Endodermal cell (in vitro differentiated cells): Measurements from ENCODE around the gene MRPS18B. TPM values are rescaled to one million over a fixed set of nuclear protein-coding genes. Genes with fewer than 3 reads are reported as not detected.

ENCODE experiments used
- DNase-seq: peaks from one replicate; pipeline ENCODE4 v3.0.0-alpha.2; 2017
- H3K27ac ChIP-seq: 2 replicates; pipeline ENCODE4 v1.5.1; 2013; ENCODE audit warnings: mild to moderate bottlenecking, low read depth, low read length, moderate library complexity
- H3K27me3 ChIP-seq: 2 replicates; pipeline ENCODE4 v1.6.1; 2013; ENCODE audit warnings: mild to moderate bottlenecking, low read length, moderate library complexity; ENCODE audit not compliant: insufficient read depth, control insufficient read depth, poor library complexity, severe bottlenecking
- H3K36me3 ChIP-seq: 2 replicates; pipeline ENCODE4 v1.7.0; 2013; ENCODE audit warnings: mild to moderate bottlenecking, low read length, moderate library complexity; ENCODE audit not compliant: control insufficient read depth, insufficient read depth
- H3K4me1 ChIP-seq: one replicate; pipeline ENCODE4 v1.7.0; 2013; ENCODE audit warnings: low read length; ENCODE audit not compliant: control insufficient read depth, insufficient read depth
- H3K4me3 ChIP-seq: 2 replicates; pipeline ENCODE4 v1.5.1; 2013; ENCODE audit warnings: mild to moderate bottlenecking, low read length, moderate library complexity
- H3K9ac ChIP-seq: 2 replicates; pipeline ENCODE4 v1.6.1; 2013; ENCODE audit warnings: mild to moderate bottlenecking, low read length, moderate library complexity; ENCODE audit not compliant: poor library complexity, severe bottlenecking; ENCODE audit errors: extremely low read depth
- H3K9me3 ChIP-seq: 2 replicates; pipeline ENCODE4 v1.6.1; 2013; ENCODE audit warnings: mild to moderate bottlenecking, low read length, moderate library complexity; ENCODE audit not compliant: control insufficient read depth
- H3K27ac Mint-ChIP-seq: 2 replicates; pipeline ENCODE4 v1.8.0; 2020; ENCODE audit warnings: mixed read lengths
- H3K27me3 Mint-ChIP-seq: 2 replicates; pipeline ENCODE4 v1.8.0; 2021; ENCODE audit warnings: mild to moderate bottlenecking, mixed read lengths; ENCODE audit not compliant: insufficient read depth
- H3K36me3 Mint-ChIP-seq: 2 replicates; pipeline ENCODE4 v1.8.0; 2020; ENCODE audit warnings: low read depth, mixed read lengths
- H3K4me1 Mint-ChIP-seq: 2 replicates; pipeline ENCODE4 v1.8.0; 2020; ENCODE audit warnings: mixed read lengths
- H3K4me3 Mint-ChIP-seq: 2 replicates; pipeline ENCODE4 v1.8.0; 2020; ENCODE audit warnings: mild to moderate bottlenecking, moderate library complexity, mixed read lengths
- H3K9me3 Mint-ChIP-seq: 2 replicates; pipeline ENCODE4 v1.8.0; 2020; ENCODE audit warnings: mild to moderate bottlenecking, mixed read lengths
- CTCF ChIP-seq: fragments of 200-600 bp; sonication (generic); conservative IDR thresholded peaks from 2 replicates; pipeline ENCODE4 v1.5.0; 2021; ENCODE audit warnings: antibody characterized with exemption, mild to moderate bottlenecking
- WGBS, 2 experiments: methylation state at CpG; one replicate each; pipeline versions ENCODE4 v1.1.5 to v1.1.7; 2013; ENCODE audit warnings: missing lambda C conversion rate in 2 of 2, mixed read lengths in 1 of 2; ENCODE audit not compliant: insufficient coverage in 1 of 2, insufficient read length in 1 of 2; 5-methylcytosine and 5-hydroxymethylcytosine counted together
- total RNA-seq, 2 donors: library from RNA; stranded (reverse); fragmentation: NEBNext Ultra II Directional in 1 of 2; extraction: Animal tissue kit (Norgen Biotek cat#: 25700) in 1 of 2; gene quantifications; 2 replicates in 1 of 2; 3 replicates in 1 of 2; pipeline ENCODE4 v1.2.1, GENCODE V29; 2021

MRPS18B gene
- total RNA-seq, 2 donors from 2014 or later, result 37.6 to 39.7 TPM

- no peak overlapping the region for H3K4me3 Mint-ChIP-seq
- no peak for TF ChIP-seq CTCF
- H3K4me3 ChIP-seq, result no peak overlapping the region
- H3K9ac ChIP-seq, result no peak overlapping the region
- H3K27ac ChIP-seq, result no peak overlapping the region
- peaks cover 54% of the 10 kb centered on the region for H3K36me3 ChIP-seq
- H3K4me1 ChIP-seq, result peaks cover 3% of the 10 kb centered on the region
- H3K27ac Mint-ChIP-seq, result peak overlapping the region; percentile 62
- H3K4me1 Mint-ChIP-seq, result peaks cover 12% of the 10 kb centered on the region
- no peaks in the 10 kb centered on the region for H3K27me3 ChIP-seq
- 93 to 96% methylated on average over 11 to 12 of the region's 12 CpGs for WGBS, 2 experiments
- H3K36me3 Mint-ChIP-seq, result peaks cover 43% of the 10 kb centered on the region
- no peak for DNase-seq
- no peaks in the 10 kb centered on the region for H3K9me3 Mint-ChIP-seq
- no peaks in the 10 kb centered on the region for H3K27me3 Mint-ChIP-seq
- no peaks in the 10 kb centered on the region for H3K9me3 ChIP-seq
Observed at GRCh38 chr6:30651143-30651542, 33.5 kb downstream of the MRPS18B start.

- no peak for DNase-seq
Observed at GRCh38 chr6:30654798-30655742, 37.4 kb downstream of the MRPS18B start.

GRCh38 chr6:30655743-30656094, 38.1 kb downstream of the MRPS18B start:
- no peak for TF ChIP-seq CTCF
- Histone ChIP-seq H3K9me3 (no peaks in the 10 kb centered on the region), H3K27me3 (no peaks in the 10 kb centered on the region), H3K9ac (no peak overlapping the region), H3K27ac (no peak overlapping the region), H3K4me3 (no peak overlapping the region), H3K4me1 (no peaks in the 10 kb centered on the region), H3K36me3 (peaks cover 95% of the 10 kb centered on the region)
- Mint-ChIP-seq H3K27ac (no peak overlapping the region), H3K4me3 (no peak overlapping the region), H3K4me1 (no peaks in the 10 kb centered on the region), H3K9me3 (no peaks in the 10 kb centered on the region), H3K36me3 (peaks cover 74% of the 10 kb centered on the region), H3K27me3 (no peaks in the 10 kb centered on the region)
- no peak for DNase-seq
- WGBS, 2 experiments, result 88 to 95% methylated on average over 1 to 3 of the region's 3 CpGs

More at GRCh38 chr6:30654798-30655742, 37.4 kb downstream of the MRPS18B start:
- no peaks in the 10 kb centered on the region for H3K9me3 Mint-ChIP-seq
- H3K4me3 Mint-ChIP-seq, result no peak overlapping the region
- Histone ChIP-seq H3K4me1 (no peaks in the 10 kb centered on the region), H3K27ac (no peak overlapping the region), H3K4me3 (no peak overlapping the region), H3K9ac (no peak overlapping the region), H3K27me3 (no peaks in the 10 kb centered on the region), H3K9me3 (no peaks in the 10 kb centered on the region), H3K36me3 (peaks cover 89% of the 10 kb centered on the region)
- peaks cover 73% of the 10 kb centered on the region for H3K36me3 Mint-ChIP-seq
- no peaks in the 10 kb centered on the region for H3K27me3 Mint-ChIP-seq
- no peak overlapping the region for H3K27ac Mint-ChIP-seq
- H3K4me1 Mint-ChIP-seq, result no peaks in the 10 kb centered on the region
- 95 to 98% methylated on average over 12 to 19 of the region's 19 CpGs for WGBS, 2 experiments
- TF ChIP-seq CTCF, result no peak
